ENCODE measurements around the gene IRX4.
"Not testable (repeated sequence)": the region's sequence is repeated elsewhere in the genome, so short reads cannot be mapped to it uniquely, and the experiment has no call there.

Gene IRX4

DNA sequence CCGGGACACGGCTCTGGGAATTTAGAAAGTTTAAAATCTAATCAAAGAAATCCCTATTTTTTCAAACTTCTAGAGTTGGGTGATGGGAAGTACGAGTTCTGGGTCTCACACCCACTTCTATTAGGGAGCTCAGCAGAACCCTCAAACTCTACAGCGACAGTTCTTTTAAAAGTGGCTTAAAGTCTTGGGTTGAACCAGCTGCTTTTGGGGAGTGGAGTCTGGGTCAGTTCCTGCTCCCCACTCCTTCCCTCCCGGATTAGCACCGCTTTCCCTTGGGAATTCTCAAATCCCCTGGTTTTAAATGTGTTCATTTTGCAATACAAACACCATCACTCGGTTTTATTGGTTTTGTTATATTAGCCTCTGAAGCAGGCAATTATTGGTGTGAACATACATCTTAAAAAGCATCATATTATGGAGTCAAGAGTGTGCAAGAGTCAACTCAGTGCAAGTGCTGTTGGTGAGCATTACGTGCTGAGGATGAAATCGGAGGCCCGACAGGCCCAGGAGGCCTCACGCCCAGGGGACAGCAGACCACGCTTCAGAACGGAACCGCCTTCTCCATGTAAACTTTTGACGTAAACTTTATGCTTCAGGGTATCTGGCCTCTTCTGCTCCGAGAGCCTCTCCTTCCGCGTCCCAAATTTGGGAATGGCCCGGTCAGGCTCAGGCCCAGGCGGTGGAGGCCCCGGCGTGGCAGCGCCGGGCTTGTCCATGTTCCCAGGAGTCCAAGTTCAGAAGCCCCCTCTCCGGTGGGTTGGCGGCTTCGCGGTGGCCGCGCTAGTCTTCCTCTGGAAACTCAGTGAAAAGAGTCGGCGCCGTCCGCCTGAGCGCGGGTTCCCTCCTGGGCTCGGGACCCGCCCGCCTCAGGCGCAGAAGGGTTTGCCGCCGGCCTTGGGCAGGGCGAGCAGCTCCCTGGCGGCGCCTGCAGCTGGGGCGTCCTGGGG lies 5.3 kb downstream of the IRX4 start:
- DNase-seq, result no peak

DNA sequence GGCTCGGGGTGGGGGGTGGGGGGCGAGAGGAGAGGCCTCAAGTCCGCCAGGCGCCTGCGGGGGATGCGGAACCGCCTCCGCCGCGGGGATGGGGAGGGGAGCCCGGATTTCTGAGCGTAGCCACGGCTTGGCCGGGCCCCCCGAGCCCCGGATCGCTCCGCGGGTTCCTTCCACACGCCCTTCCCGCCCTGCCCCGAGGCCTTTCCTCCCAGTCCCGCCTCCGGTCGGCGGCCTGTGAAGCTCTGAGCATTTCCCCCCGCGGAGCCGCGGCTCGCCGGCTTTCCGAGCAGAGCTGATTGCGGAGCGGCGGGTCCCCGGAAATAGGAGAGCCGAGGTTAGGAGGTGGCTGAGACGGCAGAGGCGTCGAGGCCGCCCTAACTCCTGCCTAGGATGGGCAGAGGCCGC lies 6.1 kb downstream of the IRX4 start:
- DNase-seq, result no peak

DNA sequence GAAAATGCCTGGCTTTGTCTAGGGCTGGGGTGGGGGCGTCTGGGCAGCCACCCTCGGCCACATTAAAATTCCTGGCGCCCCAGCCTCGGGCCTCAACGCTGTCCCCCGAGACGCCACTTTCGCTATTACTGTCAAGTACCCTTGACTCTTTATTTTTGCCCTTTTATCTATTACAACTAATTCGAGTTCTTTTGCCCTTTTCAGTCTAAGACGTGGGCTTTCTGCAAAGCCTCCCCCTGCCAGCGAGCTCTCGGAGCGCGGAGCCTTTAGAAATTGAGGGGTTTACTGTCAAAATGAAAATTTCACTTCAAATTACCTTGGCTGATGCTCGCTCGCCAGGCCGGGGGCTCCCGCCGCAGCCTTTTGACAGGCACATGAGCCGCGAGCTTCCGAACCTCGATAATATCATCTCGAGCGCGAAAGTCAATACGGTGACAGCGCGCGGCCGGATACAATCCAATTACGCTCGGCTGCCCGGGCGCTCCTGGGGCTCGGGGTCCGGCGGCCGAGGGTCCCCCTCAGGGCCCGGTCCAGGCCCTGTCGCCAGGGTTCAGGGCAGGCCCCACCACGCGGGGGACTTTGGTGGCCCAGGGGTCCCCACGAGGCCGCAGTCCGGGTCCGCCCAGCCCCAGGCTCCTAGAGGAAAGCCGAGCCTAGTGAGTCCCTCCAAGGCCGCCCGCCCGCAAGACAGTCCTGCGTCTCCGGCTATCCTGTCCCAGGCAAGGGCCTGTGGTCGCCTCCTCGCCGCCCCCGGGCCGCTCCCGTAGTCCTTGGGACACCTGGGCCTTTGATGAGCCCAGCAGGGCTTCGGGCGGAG lies 6.7 kb downstream of the IRX4 start:
- no peak for DNase-seq

DNA sequence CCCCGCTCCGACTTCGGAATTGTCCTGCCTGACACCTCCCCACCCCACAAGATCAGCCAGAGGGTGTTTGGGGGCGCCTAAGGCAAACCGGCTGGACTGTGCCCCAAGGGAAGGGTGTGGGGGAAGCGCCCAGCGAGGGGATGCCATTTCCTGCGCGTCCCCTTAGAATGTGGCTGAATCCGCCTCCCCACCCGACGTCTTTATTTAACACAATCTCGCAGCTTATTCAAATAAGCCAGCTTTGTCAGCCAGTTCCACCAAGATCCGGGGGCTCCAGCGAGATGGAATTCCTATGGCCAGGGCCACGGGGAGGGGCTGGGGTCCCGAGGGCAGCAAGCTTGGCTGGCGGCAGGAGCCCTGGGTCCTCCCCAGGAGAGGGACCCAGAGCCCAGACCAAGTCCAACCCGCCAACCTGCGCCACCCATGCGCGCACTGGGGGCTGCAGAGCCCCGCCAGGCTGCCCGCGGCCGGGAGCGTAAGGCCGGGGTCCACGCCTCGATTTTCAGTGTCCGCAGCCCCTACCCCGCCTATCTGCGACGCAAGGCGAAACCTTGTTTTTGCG lies 7.4 kb downstream of the IRX4 start:
- DNase-seq, result no peak

DNA sequence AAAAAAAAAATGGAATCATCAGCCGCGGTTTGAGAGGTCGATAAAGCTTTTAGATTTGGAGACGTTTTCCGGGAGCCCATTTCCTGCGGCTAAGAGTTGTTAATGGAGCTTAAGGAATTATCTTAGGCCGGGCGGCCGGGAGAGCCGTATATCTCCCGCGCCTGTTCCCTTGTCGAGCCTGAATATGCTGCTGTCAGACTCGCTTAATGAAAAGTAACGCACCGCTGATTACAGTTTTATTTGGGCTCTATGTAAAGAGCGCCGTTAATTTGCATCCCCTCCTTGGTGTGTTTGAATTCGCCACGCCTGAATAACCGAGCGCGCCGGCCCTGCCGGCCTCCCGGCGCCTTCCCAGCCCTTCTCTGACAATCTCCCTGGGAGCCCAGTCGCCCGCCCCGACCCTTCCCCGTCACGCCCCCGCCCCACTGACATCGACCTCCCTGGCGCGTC lies 7.9 kb downstream of the IRX4 start:
- no peak for DNase-seq

DNA sequence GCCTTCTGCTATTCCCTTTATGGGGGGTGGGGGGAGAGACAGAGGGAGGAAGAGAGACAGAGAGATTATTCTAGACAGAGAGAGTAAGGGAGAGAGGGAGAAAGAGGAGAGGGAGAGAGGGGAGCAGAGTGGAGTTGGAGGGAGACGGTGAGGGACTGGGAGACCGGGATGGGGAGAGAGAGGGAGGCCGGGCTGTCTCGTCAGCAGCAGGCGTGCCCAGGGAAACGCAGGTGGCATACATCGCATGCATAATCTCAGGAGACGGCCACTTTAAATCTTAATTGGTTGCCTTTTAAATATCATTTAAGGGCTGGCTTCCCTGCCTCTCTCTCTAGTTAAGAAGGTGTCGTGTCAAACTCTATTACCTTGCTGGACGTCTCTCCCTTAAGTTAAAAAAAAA lies 8.4 kb downstream of the IRX4 start:
- DNase-seq, result no peak

DNA sequence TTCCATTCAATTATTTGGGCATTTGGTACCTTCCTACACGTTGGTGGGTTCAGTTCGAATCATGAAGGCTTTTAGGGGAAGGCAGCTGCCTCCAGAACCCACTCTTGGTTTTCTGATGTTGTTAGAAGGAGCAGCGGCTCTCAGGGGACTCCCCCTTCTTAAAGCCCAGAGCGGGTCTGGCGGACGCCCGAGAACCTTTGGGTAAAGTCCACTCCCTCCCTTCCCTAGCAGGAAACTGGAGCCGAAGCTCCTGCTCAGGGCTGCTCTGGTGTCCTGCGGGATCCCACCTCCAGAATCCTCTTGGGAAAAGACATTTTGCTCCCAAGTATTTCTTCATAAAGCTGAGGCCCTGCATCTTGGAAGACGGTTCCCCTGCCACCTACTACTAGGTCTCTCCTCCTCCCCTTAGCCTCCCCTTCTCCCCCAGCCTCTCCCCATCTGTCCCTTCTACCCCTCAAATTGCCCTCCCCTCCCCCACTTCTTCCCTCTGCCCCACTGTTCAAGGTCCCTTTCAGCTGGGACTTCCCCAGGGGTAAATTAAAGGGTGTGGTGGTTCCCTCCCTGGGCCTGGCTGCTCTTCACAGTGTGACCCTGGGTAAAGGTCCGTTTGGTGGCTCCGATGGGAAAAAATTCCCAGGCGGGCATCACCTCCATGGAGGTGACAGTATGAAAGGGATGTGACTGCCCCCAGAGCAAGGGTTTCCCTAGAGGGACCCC lies 9.3 kb downstream of the IRX4 start:
- no peak for DNase-seq

DNA sequence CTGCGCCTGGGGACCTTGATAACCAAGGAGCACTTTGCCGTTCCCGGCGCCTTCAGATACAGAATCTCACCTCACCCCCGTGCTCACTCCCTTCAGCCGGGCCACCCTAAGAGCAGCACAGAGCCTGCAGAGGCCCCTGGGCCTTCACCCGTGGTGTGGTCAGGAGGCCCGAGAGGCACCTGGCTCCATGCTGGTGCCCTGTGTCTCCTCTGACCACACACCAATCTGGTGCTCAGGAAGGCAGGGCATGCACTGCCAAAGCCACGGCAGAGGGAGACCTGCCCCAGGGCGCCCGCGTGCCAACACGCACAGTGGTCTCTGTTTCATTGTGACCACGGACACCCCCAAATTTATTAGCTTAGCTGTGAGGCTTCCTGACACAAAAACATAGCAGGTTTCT lies 11.3 kb downstream of the IRX4 start:
- no peak for DNase-seq

DNA sequence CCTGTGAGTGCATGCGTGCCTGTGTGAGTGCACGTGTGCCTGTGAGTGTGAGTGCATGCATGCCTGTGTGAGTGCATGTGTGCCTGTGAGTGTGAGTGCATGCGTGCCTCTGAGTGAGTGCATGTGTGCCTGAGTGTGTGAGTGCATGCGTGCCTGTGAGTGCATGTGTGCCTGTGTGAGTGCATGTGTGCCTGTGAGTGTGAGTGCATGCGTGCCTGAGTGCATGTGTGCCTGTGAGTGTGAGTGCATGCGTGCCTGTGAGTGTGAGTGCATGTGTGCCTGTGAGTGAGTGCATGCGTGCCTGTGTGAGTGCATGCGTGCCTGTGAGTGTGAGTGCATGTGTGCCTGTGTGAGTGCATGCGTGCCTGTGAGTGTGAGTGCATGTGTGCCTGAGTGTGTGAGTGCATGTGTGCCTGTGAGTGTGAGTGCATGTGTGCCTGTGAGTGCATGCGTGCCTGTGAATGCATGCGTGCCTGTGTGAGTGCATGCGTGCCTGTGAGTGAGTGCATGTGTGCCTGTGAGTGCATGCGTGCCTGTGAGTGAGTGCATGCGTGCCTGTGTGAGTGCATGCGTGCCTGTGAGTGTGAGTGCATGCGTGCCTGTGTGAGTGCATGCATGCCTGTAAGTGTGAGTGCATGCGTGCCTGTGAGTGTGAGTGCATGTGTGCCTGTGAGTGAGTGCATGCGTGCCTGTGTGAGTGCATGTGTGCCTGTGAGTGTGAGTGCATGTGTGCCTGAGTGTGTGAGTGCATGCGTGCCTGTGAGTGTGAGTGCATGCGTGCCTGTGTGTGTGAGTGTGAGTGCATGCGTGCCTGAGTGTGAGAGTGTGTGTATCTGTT lies 12.1 kb downstream of the IRX4 start:
- not testable (repeated sequence) for DNase-seq

DNA sequence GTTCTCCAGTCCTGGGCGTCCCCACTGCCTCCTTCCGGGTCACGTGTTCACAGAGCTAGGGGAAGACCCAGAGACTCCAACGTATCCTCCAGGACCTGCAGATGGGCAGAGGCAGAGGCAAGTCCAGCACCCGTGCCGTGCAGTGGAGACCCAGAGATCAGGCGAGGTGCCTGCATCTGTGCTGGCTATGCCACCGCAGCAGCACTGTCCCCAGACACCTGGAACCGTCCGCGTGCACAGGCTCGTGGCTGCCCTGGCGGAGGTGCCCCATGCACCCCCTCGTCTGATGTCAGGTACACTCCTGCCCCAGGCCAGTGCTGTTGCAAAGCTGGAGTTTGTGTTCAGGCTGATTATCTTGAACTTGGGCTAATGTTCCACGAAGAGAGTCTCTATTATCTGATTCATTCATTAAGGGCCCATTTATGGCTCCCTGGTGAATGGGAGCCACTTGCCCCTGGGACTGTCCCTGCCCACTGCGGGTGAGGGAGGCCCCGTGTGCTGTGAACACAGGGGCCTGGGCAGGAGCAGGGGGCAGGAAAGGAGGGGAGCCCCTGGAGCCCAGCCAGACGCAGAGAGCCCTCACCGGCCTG lies 13.7 kb downstream of the IRX4 start:
- DNase-seq, result no peak

DNA sequence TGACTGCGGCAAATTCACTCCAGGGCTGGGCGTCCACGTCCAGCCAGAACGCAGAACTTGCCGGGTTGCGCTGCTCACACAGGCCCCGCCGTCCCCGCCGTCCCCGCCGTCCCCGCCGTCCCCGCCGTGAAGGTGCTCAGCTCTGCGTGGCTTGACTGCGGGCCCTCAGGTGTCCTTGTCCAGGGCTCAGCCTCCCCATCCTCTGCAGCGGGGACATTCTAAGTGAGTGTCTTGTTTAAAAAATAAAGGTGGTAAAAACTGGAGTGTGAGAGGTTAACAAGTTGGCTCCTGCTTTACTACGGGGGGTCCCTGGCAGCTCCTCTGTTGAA lies 14.9 kb downstream of the IRX4 start:
- no peak for DNase-seq

DNA sequence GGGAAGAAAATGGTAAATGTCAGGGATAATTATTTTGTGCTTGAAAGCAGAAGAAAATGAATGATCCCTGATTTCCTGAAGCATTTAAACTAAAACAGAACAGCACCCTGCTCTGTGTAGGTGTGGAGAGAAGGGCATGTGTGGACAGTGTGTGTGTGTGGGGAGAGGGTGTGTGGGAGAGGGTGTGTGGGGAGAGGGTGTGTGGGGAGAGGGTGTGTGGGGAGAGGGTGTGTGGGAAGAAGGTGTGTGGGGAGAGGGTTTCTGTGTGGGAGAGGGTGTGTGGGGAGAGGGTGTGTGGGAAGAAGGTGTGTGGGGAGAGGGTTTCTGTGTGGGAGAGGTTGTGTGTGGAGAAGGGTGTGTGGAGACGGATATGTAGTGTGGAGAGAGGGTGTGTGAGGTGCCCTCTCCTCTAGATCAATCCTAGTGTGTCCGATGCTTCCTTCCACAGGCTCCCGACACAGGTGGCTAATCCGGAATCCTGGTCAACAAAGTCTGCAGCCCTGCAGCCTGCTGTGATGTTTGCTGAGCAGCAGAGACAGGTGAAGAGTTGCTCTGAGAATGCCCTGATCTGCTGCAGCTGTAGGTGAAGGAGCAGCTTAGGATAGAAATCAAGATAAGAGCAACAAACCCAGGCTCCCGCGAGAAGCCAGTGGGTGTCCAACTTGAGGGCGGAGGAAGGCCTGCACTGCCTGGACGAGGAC lies 15.5 kb downstream of the IRX4 start:
- no peak for DNase-seq

DNA sequence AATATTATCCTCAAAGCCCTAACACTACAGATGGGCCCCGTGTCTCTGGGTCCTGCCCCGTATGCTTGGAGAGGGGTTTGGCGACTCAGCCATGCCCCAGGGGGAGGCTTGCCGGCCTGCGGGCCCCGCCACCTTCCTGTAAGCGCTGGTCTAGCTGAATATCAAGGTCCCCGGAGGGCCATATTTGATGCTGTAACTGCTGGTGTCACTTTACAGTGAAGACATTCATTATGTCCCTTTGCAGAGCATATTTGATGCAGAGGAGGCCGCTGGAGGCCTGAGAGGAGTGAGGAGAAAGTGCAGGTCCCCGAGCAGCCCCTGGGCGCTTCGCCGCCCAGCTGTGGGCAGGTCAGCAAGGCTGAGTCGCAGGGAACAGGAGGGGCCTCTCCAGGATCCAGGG lies 16.8 kb downstream of the IRX4 start:
- DNase-seq, result no peak

DNA sequence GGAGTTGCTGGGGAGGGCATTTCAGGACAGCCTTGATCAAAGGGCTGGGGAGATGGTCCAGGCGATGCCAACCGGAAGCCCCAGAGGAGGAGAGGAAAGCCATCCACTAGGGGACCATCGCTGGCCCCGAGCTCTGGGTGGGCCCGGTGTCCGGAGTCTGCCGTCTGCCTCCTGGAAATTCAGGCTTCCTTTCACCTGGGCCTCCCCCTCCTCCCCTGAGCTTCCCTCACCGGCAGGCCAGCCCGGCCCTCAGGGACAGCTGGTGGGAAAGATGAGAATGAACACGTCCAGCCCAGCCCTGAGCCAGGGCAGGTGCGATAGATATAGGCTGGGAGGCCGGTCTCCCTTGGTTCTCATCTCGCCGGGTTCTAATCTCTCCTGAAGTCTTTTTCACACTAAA lies 17.2 kb downstream of the IRX4 start:
- no peak for DNase-seq

DNA sequence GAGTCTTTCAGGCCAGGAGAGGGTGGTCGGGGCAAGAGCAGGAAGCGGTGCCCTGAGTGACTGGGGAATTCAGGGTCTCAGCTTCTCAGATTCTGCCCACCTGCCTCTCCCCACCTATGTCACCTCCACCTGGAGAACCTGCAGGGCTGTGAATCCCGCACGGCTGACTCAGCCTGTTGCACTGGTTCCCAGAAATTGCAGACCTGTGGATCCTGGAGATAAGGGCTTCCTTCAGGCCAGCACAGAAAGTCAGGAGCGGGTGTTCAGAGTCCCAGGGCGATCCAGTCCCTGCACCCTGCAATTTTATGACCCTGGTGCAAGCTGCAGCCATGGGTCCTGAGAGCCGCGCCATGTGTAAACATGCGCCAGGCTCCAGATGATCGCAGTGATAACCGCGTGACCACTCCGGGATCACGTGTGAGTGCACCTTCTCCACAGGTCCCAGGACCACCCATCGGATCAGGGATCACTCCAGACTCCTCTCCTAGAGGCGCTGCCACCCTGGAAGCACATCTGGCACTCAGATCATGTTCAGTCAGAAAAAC lies 17.8 kb downstream of the IRX4 start:
- no peak for DNase-seq

DNA sequence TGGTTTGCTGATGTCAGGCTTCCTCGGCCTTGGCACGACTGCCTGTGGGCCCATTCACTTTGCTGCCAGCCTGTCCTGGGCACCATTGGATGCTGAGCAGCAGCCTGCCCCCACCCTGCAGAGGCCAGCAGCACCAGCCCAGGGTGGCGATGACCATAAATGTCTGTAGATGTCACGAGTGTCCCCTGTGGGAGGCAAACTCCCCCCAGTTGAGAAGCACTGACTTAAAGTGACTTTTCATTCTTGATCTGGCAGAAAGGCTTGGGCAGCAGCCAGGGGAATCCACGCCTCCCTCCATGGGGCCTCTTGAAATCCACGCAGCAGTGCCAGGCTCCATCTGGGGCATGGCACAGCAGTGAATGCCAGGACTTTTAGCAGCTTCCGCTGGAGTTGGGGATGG lies 21.8 kb downstream of the IRX4 start:
- no peak for DNase-seq

DNA sequence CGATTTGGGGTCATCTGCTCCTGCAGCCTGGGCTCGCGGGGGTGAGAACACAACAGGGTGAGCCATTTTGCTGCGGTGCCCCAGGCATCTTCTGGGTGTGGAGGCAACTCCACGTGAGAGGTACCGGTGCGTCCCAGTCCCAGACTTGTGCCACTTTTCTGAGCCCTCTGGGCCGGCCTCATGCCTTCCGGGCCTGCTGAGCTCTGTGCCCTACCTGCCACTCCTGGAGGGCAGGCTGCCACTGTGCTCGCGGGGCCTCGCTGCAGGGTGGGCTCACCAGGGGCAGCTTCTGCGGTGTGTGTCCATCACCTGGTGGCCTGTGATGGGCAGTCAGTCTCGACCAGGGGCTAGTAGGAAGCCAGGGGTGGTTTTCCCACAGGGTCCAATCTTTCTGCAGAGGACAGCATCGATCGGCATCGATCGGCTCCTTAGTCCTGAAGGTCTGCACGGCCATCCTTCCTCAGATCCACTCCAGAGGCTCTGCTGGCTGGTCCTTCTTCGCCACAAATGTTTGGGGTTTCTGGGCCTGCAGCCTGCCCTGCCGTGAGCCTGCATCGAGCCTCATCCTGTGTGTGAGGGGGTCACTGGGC lies 22.6 kb downstream of the IRX4 start:
- no peak for DNase-seq

DNA sequence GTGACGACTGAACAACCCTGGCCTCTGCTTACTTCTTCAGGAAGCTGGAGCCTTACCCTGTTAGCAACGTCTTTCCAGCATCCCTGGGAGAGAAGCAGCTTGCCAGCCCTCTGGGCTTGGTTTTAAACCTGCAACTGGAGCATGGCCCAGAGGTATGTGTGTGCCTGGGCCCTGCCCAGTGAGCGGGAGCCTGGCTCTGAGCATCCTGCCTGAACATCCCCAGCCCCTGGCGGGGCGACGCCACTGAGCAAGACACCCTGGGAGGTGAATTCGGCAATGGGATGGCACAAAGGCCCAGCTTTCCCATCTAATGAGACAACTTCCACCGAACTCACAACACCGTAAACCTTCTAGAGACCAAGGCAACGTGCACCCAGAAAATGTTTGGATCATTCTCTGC lies 23.6 kb downstream of the IRX4 start:
- no peak for DNase-seq

DNA sequence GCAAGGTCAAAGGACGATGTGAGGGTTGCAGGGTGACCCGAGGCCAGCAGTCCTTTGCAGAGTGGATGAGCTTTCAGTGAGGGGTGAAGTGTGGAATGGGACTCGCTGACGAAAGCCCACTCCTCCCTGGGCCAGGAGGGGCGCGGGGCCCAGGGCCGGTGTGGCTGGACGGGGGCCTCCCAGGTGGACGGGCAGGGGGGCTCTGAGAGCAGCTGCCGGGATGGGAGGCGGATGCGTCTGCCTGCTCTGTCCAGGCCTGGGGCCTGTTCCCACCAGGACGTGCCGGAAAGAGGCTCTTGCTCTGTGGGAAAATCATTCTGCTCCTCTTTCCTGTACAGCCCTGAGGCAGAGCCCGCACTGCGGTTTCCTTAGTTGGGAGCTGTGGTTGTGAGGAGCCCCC lies 24.3 kb downstream of the IRX4 start:
- DNase-seq, result no peak

DNA sequence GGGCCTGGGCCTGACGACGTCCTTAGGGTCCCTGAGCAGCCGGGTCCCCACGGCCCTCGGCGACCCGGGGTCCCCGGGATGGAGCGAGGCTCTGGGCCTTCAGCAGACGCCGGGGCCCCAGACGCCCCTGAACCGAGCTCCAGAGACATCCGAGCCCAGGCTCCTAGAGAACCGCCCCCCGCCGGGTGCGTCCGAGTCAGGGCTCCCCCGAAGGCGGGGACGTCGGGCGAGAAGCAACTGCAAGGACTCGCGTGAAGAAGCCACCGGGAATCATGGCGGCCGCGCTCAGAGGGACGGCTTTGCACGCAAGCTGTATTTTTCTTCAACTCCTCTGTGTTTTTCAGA lies 25.5 kb downstream of the IRX4 start:
- no peak for DNase-seq
